Suprapubic skin (tissue), 3 donors: ENCODE data around the gene CD48.

Source experiments
- CTCF ChIP-seq, 2 donors: fragments of 200-600 bp in 1 of 2; fragments of 450-650 bp in 1 of 2; sonication (generic) in 1 of 2; IDR thresholded peaks; one replicate each; pipeline ENCODE4 v1.5.1; 2016 to 2019; ENCODE audit warnings: antibody characterized with exemption in 2 of 2, mild to moderate bottlenecking in 1 of 2, moderate library complexity in 1 of 2
- EP300 ChIP-seq: sonication (generic); formaldehyde crosslinking; IDR thresholded peaks from one replicate; pipeline ENCODE4 v1.6.1; 2017; ENCODE audit warnings: antibody characterized with exemption
- POLR2A ChIP-seq, 2 donors: fragments of 450-650 bp; IDR thresholded peaks; one replicate each; pipeline ENCODE4 v1.6.1; 2017; ENCODE audit warnings: antibody characterized with exemption in 2 of 2, mild to moderate bottlenecking in 2 of 2, moderate library complexity in 2 of 2

- TF ChIP-seq CTCF (IDR thresholded peaks at IDR 0.05) (no peak), EP300 (no peak), POLR2A (IDR thresholded peaks at IDR 0.05) (no peak)
Observed at GRCh38 chr1:160741612-160742348, 30.2 kb upstream of the CD48 start.
